HCT116 (cell line): ENCODE measurements around the gene HGS. TPM values are rescaled to one million over a fixed set of nuclear protein-coding genes. Genes with fewer than 3 reads are reported as not detected.

ENCODE experiments used
- ATAC-seq: fragments of 200-7000 bp; cut with Tn5 transposase; 2 replicates; pipeline ENCODE4 v1.9.1; 2020; ENCODE audit warnings: mild to moderate bottlenecking, moderate library complexity
- BruUV-seq: library from RNA; stranded (reverse); fragments of 400-500 nt; replicated peaks from 2 replicates; lab custom pipeline; 2021; lab: Mats Ljungman, UMichigan
- CTCF ChIA-PET: fragments of 300-600 bp; sonication (Branson Sonifier 250); formaldehyde crosslinking; loops from one replicate; lab custom pipeline; 2021; ENCODE audit warnings: antibody characterized with exemption; lab: Charles Lee
- POLR2A ChIA-PET: fragments of 300-600, 350-600 bp; sonication (Branson Sonifier 250); formaldehyde crosslinking; loops from one replicate; lab custom pipeline; 2021; ENCODE audit warnings: antibody characterized with exemption; lab: Charles Lee
- RAD21 ChIA-PET, 2 experiments: fragments of 300-600 bp; sonication (Branson Sonifier 250); formaldehyde crosslinking; loops; one replicate each; lab custom pipeline; 2023; ENCODE audit warnings: low total read pairs in 2 of 2; ENCODE audit not compliant: uncharacterized antibody in 2 of 2, unreplicated experiment in 2 of 2, low non-redundant PET in 1 of 2; lab: Charles Lee
- DNase-seq: peaks from one replicate; pipeline ENCODE4 v3.0.0-alpha.2; 2010; ENCODE audit warnings: low read depth, low spot score
- H2AFZ ChIP-seq: fragments of 200-600 bp; shearing (Covaris generic), sonication (generic); 2 replicates; pipeline ENCODE4 v1.6.1; 2017; ENCODE audit warnings: low read depth, mixed run types, mixed read lengths, antibody characterized with exemption, low read length; ENCODE audit not compliant: poor library complexity, severe bottlenecking
- H3K27ac ChIP-seq: 2 replicates; pipeline ENCODE4 v1.5.1; 2012; ENCODE audit warnings: low read depth, low read length
- H3K27me3 ChIP-seq: fragments of 200-600 bp; sonication (generic); 2 replicates; pipeline ENCODE4 v1.6.1; 2016; ENCODE audit warnings: mixed run types, low read length, mixed read lengths; ENCODE audit not compliant: insufficient read depth
- H3K36me3 ChIP-seq, 2 experiments: fragments of 200-500 bp in 1 of 2; fragments of 200-600 bp in 1 of 2; sonication (Bioruptor generic) in 1 of 2; sonication (generic) in 1 of 2; 2 replicates each; pipeline versions ENCODE4 v1.5.1 to v1.6.1; 2014 to 2016; ENCODE audit warnings: low read length in 2 of 2, inconsistent platforms in 1 of 2, mixed read lengths in 1 of 2, mixed run types in 1 of 2; ENCODE audit not compliant: insufficient read depth in 2 of 2, control insufficient read depth in 1 of 2
- H3K4me1 ChIP-seq, 2 experiments: fragments of 200-600 bp in 1 of 2; sonication (generic) in 1 of 2; 2 replicates each; pipeline versions ENCODE4 v1.5.1 to v1.6.1; 2012 to 2017; ENCODE audit warnings: low read length in 2 of 2, inconsistent platforms in 1 of 2, mild to moderate bottlenecking in 1 of 2, mixed read lengths in 1 of 2, mixed run types in 1 of 2, moderate library complexity in 1 of 2; ENCODE audit not compliant: insufficient read depth in 2 of 2, control insufficient read depth in 1 of 2
- H3K4me2 ChIP-seq: fragments of 200-600 bp; sonication (generic); 2 replicates; pipeline ENCODE4 v1.6.1; 2017; ENCODE audit warnings: mixed run types, low read length, mixed read lengths
- H3K4me3 ChIP-seq, 2 experiments: fragments of 200-600 bp in 1 of 2; sonication (generic) in 1 of 2; replicated peaks in 1 of 2; 2 replicates each; pipeline ENCODE4 v1.5.1; 2011 to 2016; ENCODE audit warnings: low read length in 2 of 2, control low read depth in 1 of 2, low read depth in 1 of 2, mild to moderate bottlenecking in 1 of 2, mixed read lengths in 1 of 2, mixed run types in 1 of 2
- H3K79me2 ChIP-seq: fragments of 200-600 bp; sonication (generic); 2 replicates; pipeline ENCODE4 v1.6.1; 2017; ENCODE audit warnings: mild to moderate bottlenecking, mixed run types, low read length, moderate library complexity, mixed read lengths; ENCODE audit not compliant: insufficient read depth
- H3K9ac ChIP-seq: fragments of 200-600 bp; sonication (generic); 2 replicates; pipeline ENCODE4 v1.6.1; 2016; ENCODE audit warnings: low read length, mixed read lengths
- H3K9me2 ChIP-seq: fragments of 200-600 bp; sonication (generic), shearing (Covaris generic); 2 replicates; pipeline ENCODE4 v1.6.1; 2017; ENCODE audit warnings: mixed run types, mild to moderate bottlenecking, moderate library complexity; ENCODE audit not compliant: insufficient read depth
- H3K9me3 ChIP-seq, 2 experiments: fragments of 200-500 bp in 1 of 2; fragments of 200-600 bp in 1 of 2; sonication (Bioruptor generic) in 1 of 2; sonication (generic) in 1 of 2; 2 replicates each; pipeline ENCODE4 v1.6.1; 2014 to 2017; ENCODE audit warnings: low read length in 2 of 2, mixed read lengths in 2 of 2, inconsistent platforms in 1 of 2, low read depth in 1 of 2, mild to moderate bottlenecking in 1 of 2, mixed run types in 1 of 2, moderate library complexity in 1 of 2; ENCODE audit not compliant: control insufficient read depth in 1 of 2, insufficient read depth in 1 of 2
- H4K20me1 ChIP-seq: fragments of 200-600 bp; sonication (generic), shearing (Covaris generic); 2 replicates; pipeline ENCODE4 v1.6.1; 2017; ENCODE audit warnings: mixed run types, mild to moderate bottlenecking, moderate library complexity; ENCODE audit not compliant: insufficient read depth
- CEBPB ChIP-seq: IDR thresholded peaks from 2 replicates; pipeline ENCODE4 v1.6.1; 2012; ENCODE audit warnings: low read depth
- EGR1 ChIP-seq: IDR thresholded peaks from 2 replicates; pipeline ENCODE4 v1.6.1; 2012; ENCODE audit warnings: low read depth
- EZH2phosphoT487 ChIP-seq: fragments of 200-600 bp; IDR thresholded peaks from 2 replicates; pipeline ENCODE4 v1.6.1; 2018; ENCODE audit warnings: antibody characterized with exemption, borderline replicate concordance
- FOSL1 ChIP-seq: IDR thresholded peaks from 2 replicates; pipeline ENCODE4 v1.6.1; 2012; ENCODE audit warnings: low read depth
- JUND ChIP-seq: IDR thresholded peaks from 2 replicates; pipeline ENCODE4 v1.6.1; 2012
- POLR2AphosphoS5 ChIP-seq: IDR thresholded peaks from 2 replicates; pipeline ENCODE4 v1.6.1; 2011; ENCODE audit warnings: mild to moderate bottlenecking, low read depth, low read length, moderate library complexity
- RAD21 ChIP-seq: IDR thresholded peaks from 2 replicates; pipeline ENCODE4 v1.6.1; 2012; ENCODE audit warnings: low read depth, mild to moderate bottlenecking
- SIN3A ChIP-seq: IDR thresholded peaks from 2 replicates; pipeline ENCODE4 v1.6.1; 2012; ENCODE audit warnings: low read depth
- SRF ChIP-seq: IDR thresholded peaks from 2 replicates; pipeline ENCODE4 v1.6.1; 2012; ENCODE audit warnings: low read depth
- TCF7L2 ChIP-seq: IDR thresholded peaks from 2 replicates; pipeline ENCODE4 v1.7.0; 2011; ENCODE audit warnings: borderline replicate concordance, inconsistent platforms; ENCODE audit not compliant: insufficient read depth, insufficient read length; ENCODE audit errors: extremely low read depth
- ZFX ChIP-seq: fragments of 450-650 bp; IDR thresholded peaks from 2 replicates; pipeline ENCODE4 v1.6.1; 2017
- intact Hi-C: fragments of 100-400 bp; cut with micrococcal nuclease; formaldehyde crosslinking; loops from 2 replicates; pipeline ENCODE4 v1.10.0; 2022
- total RNA-seq: library from RNA; stranded (reverse); gene quantifications from one replicate; pipeline ENCODE4 v1.2.1, GENCODE V29; 2021; ENCODE audit not compliant: unreplicated experiment
- TF ChIP-seq, protein P1 (sequence below): IDR thresholded peaks from 2 replicates; pipeline ENCODE4 v1.6.1; 2012
- TF ChIP-seq, protein P2 (sequence below): IDR thresholded peaks from 2 replicates; pipeline ENCODE4 v1.6.1; 2012; ENCODE audit warnings: low read depth

Gene HGS
- total RNA-seq, 1 experiment from 2014 or later: 231 TPM

DNA sequence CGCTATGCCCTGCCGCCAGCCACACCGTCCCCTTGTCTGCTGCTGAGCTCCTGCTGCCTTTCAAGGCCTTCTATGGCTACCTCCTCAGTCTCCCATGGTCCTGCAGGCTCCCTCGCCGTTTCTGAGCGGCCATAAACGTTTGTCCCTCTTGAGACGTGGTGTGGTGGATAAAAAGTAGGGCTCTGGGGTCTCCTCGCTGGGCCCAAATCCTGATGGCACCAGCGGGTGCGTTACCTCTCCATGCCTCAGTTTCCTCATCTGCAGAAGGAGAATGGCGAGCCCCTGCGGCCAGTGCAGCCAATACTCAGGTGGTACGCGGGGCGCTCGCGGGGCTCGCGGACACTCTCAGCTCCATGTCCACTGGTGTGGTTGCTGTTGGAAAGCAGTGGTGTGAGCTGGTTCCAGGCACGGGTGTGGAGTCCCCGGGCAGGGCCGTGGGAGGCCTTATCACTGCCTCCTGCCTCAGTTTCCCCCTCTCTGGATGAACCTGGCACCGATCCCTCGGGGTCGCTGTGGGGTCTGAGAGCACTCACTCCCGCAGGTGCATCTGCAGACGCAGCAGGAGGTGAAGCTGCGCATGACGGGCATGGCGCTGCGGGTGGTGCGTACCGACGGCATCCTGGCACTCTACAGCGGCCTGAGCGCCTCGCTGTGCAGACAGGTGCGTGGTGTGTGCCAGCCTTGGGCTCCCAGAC, 30.7 kb downstream of the HGS start:
- peaks cover 34% of the 10 kb centered on the region for H3K79me2 ChIP-seq
- H3K27ac ChIP-seq: peak overlapping the region; percentile 96; the same call in 1 of the 2 replicates
- H3K27me3 ChIP-seq: no peaks in the 10 kb centered on the region
- peaks cover 32 to 41% of the 10 kb centered on the region in 2 experiments for H3K4me1 ChIP-seq
- H4K20me1 ChIP-seq: no peaks in the 10 kb centered on the region
- H3K36me3 ChIP-seq: peaks cover 3 to 5% of the 10 kb centered on the region in 2 experiments; a peak in 3 of 4 replicates
- POLR2A ChIA-PET: interaction anchor here (1.0 to 1.6 kb wide), 2 partner anchors 10 to 31 kb away, joined by 3 read pairs; partner anchors contain the start of genes ARL16 and HGS
- no peaks in the 10 kb centered on the region for H3K9me3 ChIP-seq
- H2AFZ ChIP-seq: no peak overlapping the region
- TF ChIP-seq POLR2AphosphoS5: no peak
- TF ChIP-seq EGR1: no peak
- no peak for TF ChIP-seq SRF
- TF ChIP-seq, protein P1, sequence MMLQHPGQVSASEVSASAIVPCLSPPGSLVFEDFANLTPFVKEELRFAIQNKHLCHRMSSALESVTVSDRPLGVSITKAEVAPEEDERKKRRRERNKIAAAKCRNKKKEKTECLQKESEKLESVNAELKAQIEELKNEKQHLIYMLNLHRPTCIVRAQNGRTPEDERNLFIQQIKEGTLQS: no peak
- no peak for TF ChIP-seq JUND
- TF ChIP-seq, all 23 proteins: peak for 0
- intact Hi-C loops: no loop called here
- Histone ChIP-seq H3K9ac (no peak overlapping the region), H3K4me2 (peak overlapping the region; percentile 100; the same call in 1 of the 2 replicates), H3K9me2 (no peaks in the 10 kb centered on the region), H3K4me3 (peak overlapping the region in 1 of 2 experiments; percentile 66; a peak in 1 of 4 replicates)
- ChIA-PET RAD21 (no interaction called here), CTCF (interaction anchor here (1.0 kb wide), 1 partner anchor 12 kb away, joined by 3 read pairs; no protein-coding TSS in a partner anchor)
- no peak for ATAC-seq
- no TSS peak for BruUV-seq
- DNase-seq: no peak

DNA sequence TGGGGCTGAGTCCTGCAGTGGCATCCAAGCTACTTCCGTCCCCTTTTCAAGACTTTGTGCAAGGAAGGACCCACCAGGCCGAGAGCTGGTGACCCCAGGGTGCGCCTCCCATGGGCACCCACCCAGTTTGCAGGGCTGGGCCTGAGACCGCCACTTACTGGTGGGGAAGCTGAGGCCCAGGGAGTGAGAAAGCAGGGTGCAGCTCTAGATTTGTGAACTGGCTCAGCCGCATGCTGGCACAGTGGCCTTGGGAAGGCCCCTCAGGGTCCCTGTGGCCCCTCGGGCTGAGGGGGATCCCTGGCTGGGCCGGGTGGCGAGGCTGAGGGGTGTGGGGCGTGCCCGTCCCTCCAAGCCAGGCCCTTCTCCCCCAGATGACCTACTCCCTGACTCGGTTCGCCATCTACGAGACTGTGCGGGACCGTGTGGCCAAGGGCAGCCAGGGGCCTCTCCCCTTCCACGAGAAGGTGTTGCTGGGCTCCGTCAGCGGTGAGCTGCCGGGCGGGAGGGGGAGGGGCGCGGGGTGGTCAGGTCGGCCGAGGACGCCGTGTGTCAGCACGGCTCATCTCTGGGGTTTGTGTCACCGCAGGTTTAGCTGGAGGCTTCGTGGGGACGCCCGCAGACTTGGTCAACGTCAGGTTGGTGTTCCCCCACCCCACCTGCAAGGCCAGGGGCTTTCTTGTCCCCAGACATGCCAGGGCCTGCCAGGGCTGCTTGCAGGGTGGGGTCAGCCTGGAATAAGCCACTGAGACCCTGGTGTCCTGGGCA, 31.5 kb downstream of the HGS start:
- no TSS peak for BruUV-seq
- TF ChIP-seq, protein P2, sequence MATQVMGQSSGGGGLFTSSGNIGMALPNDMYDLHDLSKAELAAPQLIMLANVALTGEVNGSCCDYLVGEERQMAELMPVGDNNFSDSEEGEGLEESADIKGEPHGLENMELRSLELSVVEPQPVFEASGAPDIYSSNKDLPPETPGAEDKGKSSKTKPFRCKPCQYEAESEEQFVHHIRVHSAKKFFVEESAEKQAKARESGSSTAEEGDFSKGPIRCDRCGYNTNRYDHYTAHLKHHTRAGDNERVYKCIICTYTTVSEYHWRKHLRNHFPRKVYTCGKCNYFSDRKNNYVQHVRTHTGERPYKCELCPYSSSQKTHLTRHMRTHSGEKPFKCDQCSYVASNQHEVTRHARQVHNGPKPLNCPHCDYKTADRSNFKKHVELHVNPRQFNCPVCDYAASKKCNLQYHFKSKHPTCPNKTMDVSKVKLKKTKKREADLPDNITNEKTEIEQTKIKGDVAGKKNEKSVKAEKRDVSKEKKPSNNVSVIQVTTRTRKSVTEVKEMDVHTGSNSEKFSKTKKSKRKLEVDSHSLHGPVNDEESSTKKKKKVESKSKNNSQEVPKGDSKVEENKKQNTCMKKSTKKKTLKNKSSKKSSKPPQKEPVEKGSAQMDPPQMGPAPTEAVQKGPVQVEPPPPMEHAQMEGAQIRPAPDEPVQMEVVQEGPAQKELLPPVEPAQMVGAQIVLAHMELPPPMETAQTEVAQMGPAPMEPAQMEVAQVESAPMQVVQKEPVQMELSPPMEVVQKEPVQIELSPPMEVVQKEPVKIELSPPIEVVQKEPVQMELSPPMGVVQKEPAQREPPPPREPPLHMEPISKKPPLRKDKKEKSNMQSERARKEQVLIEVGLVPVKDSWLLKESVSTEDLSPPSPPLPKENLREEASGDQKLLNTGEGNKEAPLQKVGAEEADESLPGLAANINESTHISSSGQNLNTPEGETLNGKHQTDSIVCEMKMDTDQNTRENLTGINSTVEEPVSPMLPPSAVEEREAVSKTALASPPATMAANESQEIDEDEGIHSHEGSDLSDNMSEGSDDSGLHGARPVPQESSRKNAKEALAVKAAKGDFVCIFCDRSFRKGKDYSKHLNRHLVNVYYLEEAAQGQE: no peak
- no peak for TF ChIP-seq TCF7L2
- no peak for TF ChIP-seq EZH2phosphoT487
- no peak for TF ChIP-seq RAD21
- no peak for TF ChIP-seq FOSL1
- TF ChIP-seq SIN3A: no peak
- no peak for TF ChIP-seq JUND
- no peak for TF ChIP-seq CEBPB
- TF ChIP-seq ZFX: no peak

More for the DNA sequence above, 31.5 kb downstream of the HGS start:
- Histone ChIP-seq H4K20me1 (no peaks in the 10 kb centered on the region), H3K27me3 (no peaks in the 10 kb centered on the region), H3K9me3 (no peaks in the 10 kb centered on the region), H3K4me3 (no peak overlapping the region), H3K36me3 (peaks cover 3 to 5% of the 10 kb centered on the region in 2 experiments; a peak in 3 of 4 replicates), H3K9ac (no peak overlapping the region), H2AFZ (no peak overlapping the region), H3K4me1 (peaks cover 26 to 35% of the 10 kb centered on the region in 2 experiments), H3K9me2 (no peaks in the 10 kb centered on the region), H3K27ac (peak overlapping the region; percentile 2; the same call in 1 of the 2 replicates), H3K79me2 (peaks cover 34% of the 10 kb centered on the region), H3K4me2 (no peak overlapping the region)
- DNase-seq: no peak
- CTCF ChIA-PET: no interaction called here
- POLR2A ChIA-PET: interaction anchor here (0.6 kb wide), 1 partner anchor 141 kb away, joined by 3 read pairs; no protein-coding TSS in a partner anchor
- ATAC-seq: no peak
- intact Hi-C loops: no loop called here
- RAD21 ChIA-PET: no interaction called here
